H1 (cell line): Measurements from ENCODE around the gene PSME1. TPM values are rescaled to one million over a fixed set of nuclear protein-coding genes. Genes with fewer than 3 reads are reported as not detected.

ENCODE experiments used
- CTCF ChIA-PET: fragments of 300-600 bp; sonication (Branson Sonifier 250); formaldehyde crosslinking; loops from one replicate; lab custom pipeline; 2021; ENCODE audit not compliant: partially characterized antibody; lab: Charles Lee
- POLR2A ChIA-PET: fragments of 300-600 bp; sonication (Branson Sonifier 250); formaldehyde crosslinking; loops from one replicate; lab custom pipeline; 2021; ENCODE audit warnings: inconsistent platforms; ENCODE audit not compliant: partially characterized antibody; lab: Charles Lee
- DNase-seq, 2 experiments: peaks; one replicate each; pipeline versions ENCODE4 v3.0.0 to v3.0.0-alpha.2; 2010 to 2022; ENCODE audit warnings: low spot score in 2 of 2, low read depth in 1 of 2, mixed read lengths in 1 of 2
- FAIRE-seq: peaks from 2 replicates; lab custom pipeline; 2011; peaks lifted over from hg19 to GRCh38; lab: Jason Lieb, UNC
- H2AFZ ChIP-seq: 2 replicates; pipeline ENCODE4 v1.8.1; 2012; ENCODE audit warnings: low read length, inconsistent platforms
- H2AK5ac ChIP-seq: 2 replicates; pipeline ENCODE4 v1.6.1; 2013; ENCODE audit warnings: low read depth, low read length
- H2BK120ac ChIP-seq: replicated peaks from 2 replicates; pipeline ENCODE3; 2013; ENCODE audit warnings: low read depth, low read length, inconsistent platforms
- H2BK12ac ChIP-seq: 2 replicates; pipeline ENCODE4 v1.6.1; 2013; ENCODE audit warnings: low read depth, low read length
- H2BK15ac ChIP-seq: 2 replicates; pipeline ENCODE4 v1.6.1; 2013; ENCODE audit warnings: low read length
- H2BK20ac ChIP-seq: 2 replicates; pipeline ENCODE4 v1.6.1; 2013; ENCODE audit warnings: low read length
- H2BK5ac ChIP-seq: 2 replicates; pipeline ENCODE4 v1.6.1; 2013; ENCODE audit warnings: low read depth, low read length
- H3K14ac ChIP-seq: 2 replicates; pipeline ENCODE4 v1.6.1; 2013; ENCODE audit warnings: inconsistent platforms; ENCODE audit not compliant: insufficient read length
- H3K18ac ChIP-seq: 2 replicates; pipeline ENCODE4 v1.6.1; 2013; ENCODE audit warnings: low read length; ENCODE audit errors: extremely low read depth
- H3K23ac ChIP-seq: 2 replicates; pipeline ENCODE4 v1.6.1; 2013; ENCODE audit warnings: inconsistent platforms; ENCODE audit not compliant: insufficient read length
- H3K23me2 ChIP-seq: 2 replicates; pipeline ENCODE4 v1.6.1; 2013; ENCODE audit warnings: low read depth, low read length
- H3K27ac ChIP-seq: 2 replicates; pipeline ENCODE4 v1.6.1; 2011; ENCODE audit warnings: low read depth, low read length, inconsistent platforms
- H3K27me3 ChIP-seq, 4 experiments: replicated peaks in 1 of 4; 1 replicate in 1 of 4; 2 replicates in 3 of 4; pipeline versions ENCODE4 v1.6.1 to v1.8.1; 2011 to 2013; ENCODE audit warnings: low read length in 3 of 4, mild to moderate bottlenecking in 3 of 4, inconsistent platforms in 2 of 4, mixed read lengths in 2 of 4, moderate library complexity in 1 of 4; ENCODE audit not compliant: control insufficient read depth in 3 of 4, insufficient read depth in 3 of 4; ENCODE audit errors: extremely low read depth in 1 of 4
- H3K36me3 ChIP-seq, 4 experiments: 2 replicates each; pipeline versions ENCODE4 v1.6.1 to v1.8.1; 2011 to 2013; ENCODE audit warnings: mild to moderate bottlenecking in 4 of 4, low read length in 3 of 4, moderate library complexity in 2 of 4, control low read depth in 1 of 4, inconsistent platforms in 1 of 4; ENCODE audit not compliant: insufficient read depth in 4 of 4, control insufficient read depth in 2 of 4
- H3K4ac ChIP-seq: replicated peaks from 2 replicates; pipeline ENCODE3; 2013; ENCODE audit warnings: low read length, low read depth, mixed read lengths, inconsistent platforms; ENCODE audit not compliant: insufficient read length
- H3K4me1 ChIP-seq, 4 experiments: replicated peaks in 1 of 4; 1 replicate in 1 of 4; 2 replicates in 3 of 4; pipeline versions ENCODE4 v1.6.1 to v1.8.1; 2011 to 2013; ENCODE audit warnings: low read length in 3 of 4, inconsistent platforms in 2 of 4, mixed read lengths in 1 of 4; ENCODE audit not compliant: insufficient read depth in 4 of 4, control insufficient read depth in 3 of 4
- H3K4me2 ChIP-seq, 2 experiments: 2 replicates each; pipeline versions ENCODE4 v1.6.1 to v1.8.1; 2011 to 2013; ENCODE audit warnings: low read depth in 2 of 2, low read length in 2 of 2, control low read depth in 1 of 2, inconsistent platforms in 1 of 2, mild to moderate bottlenecking in 1 of 2; ENCODE audit not compliant: insufficient read depth in 1 of 2
- H3K4me3 ChIP-seq, 4 experiments: fragments of 200-600, 300-600 bp in 1 of 4; sonication (generic), shearing (Covaris generic), sonication (Bioruptor Twin) in 1 of 4; 2 replicates each; pipeline versions ENCODE4 v1.5.1 to v1.8.1; 2011 to 2016; ENCODE audit warnings: low read length in 4 of 4, low read depth in 3 of 4, control low read depth in 2 of 4, inconsistent platforms in 2 of 4, mild to moderate bottlenecking in 2 of 4, mixed read lengths in 1 of 4, moderate library complexity in 1 of 4; ENCODE audit not compliant: insufficient read depth in 2 of 4; ENCODE audit errors: extremely low read depth in 1 of 4
- H3K56ac ChIP-seq: replicated peaks from 2 replicates; pipeline ENCODE3; 2013; ENCODE audit warnings: low read depth, mild to moderate bottlenecking, mixed read lengths, low read length, inconsistent platforms; ENCODE audit not compliant: insufficient read length
- H3K79me1 ChIP-seq: 2 replicates; pipeline ENCODE4 v1.6.1; 2013; ENCODE audit warnings: low read depth, low read length, control low read depth
- H3K79me2 ChIP-seq, 2 experiments: 2 replicates each; pipeline versions ENCODE4 v1.6.1 to v1.8.1; 2012 to 2013; ENCODE audit warnings: low read length in 2 of 2, mild to moderate bottlenecking in 2 of 2, inconsistent platforms in 1 of 2; ENCODE audit not compliant: insufficient read depth in 2 of 2, control insufficient read depth in 1 of 2
- H3K9ac ChIP-seq, 4 experiments: replicated peaks in 1 of 4; 1 replicate in 1 of 4; 2 replicates in 3 of 4; pipeline versions ENCODE4 v1.6.1 to v1.8.1; 2011 to 2013; ENCODE audit warnings: low read depth in 3 of 4, low read length in 3 of 4, control low read depth in 2 of 4, mild to moderate bottlenecking in 2 of 4, moderate library complexity in 2 of 4, inconsistent platforms in 1 of 4; ENCODE audit errors: extremely low read depth in 1 of 4
- H3K9me3 ChIP-seq, 2 experiments: 2 replicates each; pipeline versions ENCODE4 v1.6.1 to v1.8.1; 2012 to 2013; ENCODE audit warnings: mild to moderate bottlenecking in 2 of 2, moderate library complexity in 2 of 2, control low read depth in 1 of 2, inconsistent platforms in 1 of 2, low read depth in 1 of 2, low read length in 1 of 2, mixed read lengths in 1 of 2; ENCODE audit not compliant: insufficient read depth in 2 of 2
- H4K20me1 ChIP-seq, 2 experiments: replicated peaks in 1 of 2; 2 replicates each; pipeline versions ENCODE3 to v1.8.1; 2011 to 2013; ENCODE audit warnings: inconsistent platforms in 2 of 2, low read length in 2 of 2, mild to moderate bottlenecking in 1 of 2; ENCODE audit not compliant: insufficient read depth in 2 of 2, control insufficient read depth in 1 of 2
- H4K5ac ChIP-seq: 2 replicates; pipeline ENCODE4 v1.6.1; 2013; ENCODE audit warnings: low read length, low read depth, mixed read lengths, inconsistent platforms; ENCODE audit not compliant: insufficient read length
- H4K8ac ChIP-seq: 2 replicates; pipeline ENCODE4 v1.8.0; 2013; ENCODE audit warnings: mild to moderate bottlenecking, moderate library complexity, low read length, inconsistent platforms; ENCODE audit not compliant: insufficient read depth; ENCODE audit errors: extremely low read depth
- H4K91ac ChIP-seq: replicated peaks from 2 replicates; pipeline ENCODE3; 2013; ENCODE audit warnings: low read length, mixed read lengths, inconsistent platforms; ENCODE audit not compliant: insufficient read length
- EGR1 ChIP-seq: IDR thresholded peaks from 2 replicates; pipeline ENCODE4 v1.6.1; 2011; ENCODE audit warnings: low read depth, low read length, borderline replicate concordance
- RBBP5 ChIP-seq: IDR thresholded peaks from 2 replicates; pipeline ENCODE4 v1.7.1; 2012; ENCODE audit warnings: low read depth, mild to moderate bottlenecking, inconsistent platforms, low read length, moderate library complexity, borderline replicate concordance
- SP1 ChIP-seq: IDR thresholded peaks from 2 replicates; pipeline ENCODE4 v1.6.1; 2011; ENCODE audit warnings: low read depth, low read length
- ZNF274 ChIP-seq: IDR thresholded peaks from 2 replicates; pipeline ENCODE4 v1.7.0; 2012; ENCODE audit warnings: low read length, borderline replicate concordance; ENCODE audit errors: extremely low read depth
- WGBS, 2 experiments: shearing (Covaris generic) in 1 of 2; methylation state at CpG; one replicate each; pipeline versions ENCODE4 v1.1.6 to v1.1.7; 2013 to 2015; ENCODE audit warnings: low lambda C conversion rate in 2 of 2, mixed read lengths in 2 of 2, inconsistent platforms in 1 of 2, low coverage in 1 of 2, missing lambda C conversion rate in 1 of 2; ENCODE audit not compliant: insufficient replicate concordance in 2 of 2, insufficient coverage in 1 of 2, insufficient read length in 1 of 2; ENCODE audit errors: extremely low coverage in 1 of 2, missing lambda C conversion rate in 1 of 2; 5-methylcytosine and 5-hydroxymethylcytosine counted together
- polyA plus RNA-seq, 7 experiments: library from polyadenylated mRNA; depleted of rRNA in 3 of 7; stranded (reverse) in 5 of 7; unstranded in 2 of 7; fragments of >200 nt in 5 of 7; fragments of 200-250 nt in 2 of 7; gene quantifications; 1 replicate in 5 of 7; 2 replicates in 1 of 7; 4 replicates in 1 of 7; pipeline versions ENCODE4 v1.2.1 to v1.2.3, GENCODE V29; 2011 to 2013; ENCODE audit warnings: missing spikeins in 2 of 7, mixed read lengths in 2 of 7
- total RNA-seq: library from RNA; stranded (reverse); fragmentation: NEBNext Ultra II Directional; extraction: Animal tissue kit (Norgen Biotek cat#: 25700); gene quantifications from 2 replicates; pipeline ENCODE4 v1.2.1, GENCODE V29; 2021

PSME1 gene
- total and polyA plus RNA-seq, 2 of the 8 experiments (the other 6 are each of a cell fraction or from before 2014, with no cell fraction given) = 74.9 to 85.9 TPM

GRCh38 chr14:24100197-24100981 lies 35.6 kb upstream of the PSME1 start:
- FAIRE-seq (no peak), DNase-seq (no peak)
- Histone ChIP-seq H2BK120ac (no peak overlapping the region), H2BK15ac (no peak overlapping the region), H4K5ac (no peak overlapping the region), H4K20me1 (peaks cover 7 to 11% of the 10 kb centered on the region in 2 experiments), H3K79me2 (peaks cover 0 to 11% of the 10 kb centered on the region in 2 experiments; a peak in 1 of 4 replicates), H3K18ac (no peak overlapping the region), H4K91ac (no peak overlapping the region), H3K56ac (no peak overlapping the region), H3K4ac (no peak overlapping the region), H3K27me3 (no peaks in the 10 kb centered on the region), H3K4me2 (no peak overlapping the region), H3K23me2 (peaks cover under 1% of the 10 kb centered on the region; the same call in 1 of the 2 replicates), H2AK5ac (no peak overlapping the region), H3K27ac (no peak overlapping the region), H2BK5ac (no peak overlapping the region), H2BK12ac (no peak overlapping the region), H3K79me1 (peaks cover 5% of the 10 kb centered on the region), H3K9ac (no peak overlapping the region), H2BK20ac (no peak overlapping the region), H3K36me3 (peaks cover 9 to 76% (median 47%) of the 10 kb centered on the region in 4 experiments; a peak in 7 of 8 replicates), H3K9me3 (peaks cover 7% of the 10 kb centered on the region in 2 experiments; a peak in 3 of 4 replicates), H4K8ac (no peak overlapping the region; the same call in 1 of the 2 replicates), H3K4me1 (peaks cover 0 to 4% (median 4%) of the 10 kb centered on the region in 4 experiments; a peak in 6 of 7 replicates), H3K23ac (no peak overlapping the region), H2AFZ (no peak overlapping the region), H3K14ac (no peak overlapping the region), H3K4me3 (no peak overlapping the region)
- TF ChIP-seq EGR1 (no peak), SP1 (no peak), RBBP5 (no peak), ZNF274 (no peak)
- 90% methylated on average over 4 of the region's 4 CpGs; no CpG with 5 or more reads in 1 of the 2 experiments for WGBS, 2 experiments
- ChIA-PET CTCF (interaction anchor here (1.2 to 12.8 kb wide), 4 partner anchors 6 to 43 kb away, joined by 4 to 160 read pairs (median 151); partner anchors contain the start of gene PCK2), POLR2A (interaction anchor here (0.7 to 23.9 kb wide), 13 partner anchors 7 to 103 kb away, joined by 3 to 626 read pairs (median 8); partner anchors contain the start of genes CPNE6, DCAF11, EMC9 and IRF9)
